ENCODE results near the gene CMSS1.

GRCh38 chr3:99960941-99961340 lies 143.3 kb downstream of the CMSS1 start:
- no peak for TF ChIP-seq CTCF (conservative IDR thresholded peaks at IDR 0.05; ENCODE audit: low read depth, low read length)
- TF ChIP-seq EZH2 (IDR thresholded peaks at IDR 0.05; ENCODE audit: borderline replicate concordance, low read depth, low read length, poor library complexity, severe bottlenecking): no peak

Measured in A673 (cell line).